Hepatocyte (in vitro differentiated cells): Measurements from ENCODE around the gene HMG20A.

Source experiments
- EZH2 ChIP-seq: fragments of 200-600 bp; sonication (generic); IDR thresholded peaks from 2 replicates; pipeline ENCODE4 v1.6.1; 2016; ENCODE audit warnings: antibody characterized with exemption, mild to moderate bottlenecking, borderline replicate concordance
- EZH2phosphoT487 ChIP-seq: fragments of 200-600 bp; sonication (generic); IDR thresholded peaks from one replicate; pipeline ENCODE4 v1.6.1; 2018; ENCODE audit warnings: antibody characterized with exemption, mild to moderate bottlenecking, low read depth, moderate library complexity; ENCODE audit not compliant: unreplicated experiment, severe bottlenecking
- TF ChIP-seq, protein P1 (sequence below): fragments of 200-600 bp; sonication (generic); IDR thresholded peaks from 2 replicates; pipeline ENCODE4 v1.5.1; 2016; ENCODE audit warnings: antibody characterized with exemption, mild to moderate bottlenecking; ENCODE audit not compliant: poor library complexity

- TF ChIP-seq EZH2 (no peak), EZH2phosphoT487 (no peak)
- TF ChIP-seq, protein P1, sequence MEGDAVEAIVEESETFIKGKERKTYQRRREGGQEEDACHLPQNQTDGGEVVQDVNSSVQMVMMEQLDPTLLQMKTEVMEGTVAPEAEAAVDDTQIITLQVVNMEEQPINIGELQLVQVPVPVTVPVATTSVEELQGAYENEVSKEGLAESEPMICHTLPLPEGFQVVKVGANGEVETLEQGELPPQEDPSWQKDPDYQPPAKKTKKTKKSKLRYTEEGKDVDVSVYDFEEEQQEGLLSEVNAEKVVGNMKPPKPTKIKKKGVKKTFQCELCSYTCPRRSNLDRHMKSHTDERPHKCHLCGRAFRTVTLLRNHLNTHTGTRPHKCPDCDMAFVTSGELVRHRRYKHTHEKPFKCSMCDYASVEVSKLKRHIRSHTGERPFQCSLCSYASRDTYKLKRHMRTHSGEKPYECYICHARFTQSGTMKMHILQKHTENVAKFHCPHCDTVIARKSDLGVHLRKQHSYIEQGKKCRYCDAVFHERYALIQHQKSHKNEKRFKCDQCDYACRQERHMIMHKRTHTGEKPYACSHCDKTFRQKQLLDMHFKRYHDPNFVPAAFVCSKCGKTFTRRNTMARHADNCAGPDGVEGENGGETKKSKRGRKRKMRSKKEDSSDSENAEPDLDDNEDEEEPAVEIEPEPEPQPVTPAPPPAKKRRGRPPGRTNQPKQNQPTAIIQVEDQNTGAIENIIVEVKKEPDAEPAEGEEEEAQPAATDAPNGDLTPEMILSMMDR = no peak
Observed at GRCh38 chr15:77430213-77430612, 9.5 kb downstream of the HMG20A start.
